ENCODE data around the gene JARID2. TPM values are rescaled to one million over a fixed set of nuclear protein-coding genes. Genes with fewer than 3 reads are reported as not detected.

JARID2 gene
- total and polyA plus RNA-seq, 8 donors, result 2.4 to 6.7 (median 3.7) TPM

DNA sequence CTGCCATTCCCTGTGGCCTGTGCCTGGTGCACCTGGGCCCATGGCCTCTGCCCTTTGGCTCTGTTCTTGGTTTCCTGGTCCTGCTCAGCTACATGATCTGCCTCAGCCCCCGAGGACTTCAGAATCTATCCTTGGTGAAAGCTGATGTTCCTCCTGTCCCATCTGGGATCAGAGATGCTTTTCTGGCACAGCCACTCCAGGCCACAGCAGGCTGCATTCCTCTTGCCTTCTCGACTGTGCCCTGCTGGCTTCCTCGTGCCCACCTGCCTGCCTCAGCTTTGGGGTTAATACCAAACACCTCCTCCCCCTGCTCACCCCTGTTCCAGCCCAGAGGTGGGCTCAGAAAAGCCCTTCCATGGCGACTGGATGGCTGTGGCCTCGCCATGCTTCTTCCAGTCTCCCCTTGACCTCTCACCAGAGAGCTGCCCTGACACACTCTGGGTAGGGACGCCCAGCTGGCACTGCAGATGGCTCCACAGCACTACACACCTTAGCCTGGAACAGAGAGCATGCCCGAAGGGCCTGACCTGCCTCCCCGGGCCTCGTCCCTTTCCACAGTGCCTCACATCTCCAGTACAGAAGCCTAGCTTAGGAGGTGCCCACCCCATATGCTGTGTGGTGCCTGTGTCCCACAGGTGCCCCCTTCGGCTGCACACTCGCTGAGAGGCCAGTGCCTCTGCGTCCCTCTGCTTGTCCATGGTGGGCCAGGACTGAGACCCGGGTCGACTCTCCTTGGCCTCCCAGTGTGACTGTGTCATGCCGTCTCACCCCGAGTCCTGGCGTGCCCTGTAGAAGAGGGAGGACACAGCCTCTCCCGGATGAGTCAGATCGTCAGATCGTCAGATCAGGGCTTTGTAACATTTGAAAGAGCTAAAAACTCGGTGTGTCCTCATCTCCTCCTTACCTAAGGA lies 268.2 kb downstream of the JARID2 start:
- FAIRE-seq, result no peak
- TF ChIP-seq, protein P1, sequence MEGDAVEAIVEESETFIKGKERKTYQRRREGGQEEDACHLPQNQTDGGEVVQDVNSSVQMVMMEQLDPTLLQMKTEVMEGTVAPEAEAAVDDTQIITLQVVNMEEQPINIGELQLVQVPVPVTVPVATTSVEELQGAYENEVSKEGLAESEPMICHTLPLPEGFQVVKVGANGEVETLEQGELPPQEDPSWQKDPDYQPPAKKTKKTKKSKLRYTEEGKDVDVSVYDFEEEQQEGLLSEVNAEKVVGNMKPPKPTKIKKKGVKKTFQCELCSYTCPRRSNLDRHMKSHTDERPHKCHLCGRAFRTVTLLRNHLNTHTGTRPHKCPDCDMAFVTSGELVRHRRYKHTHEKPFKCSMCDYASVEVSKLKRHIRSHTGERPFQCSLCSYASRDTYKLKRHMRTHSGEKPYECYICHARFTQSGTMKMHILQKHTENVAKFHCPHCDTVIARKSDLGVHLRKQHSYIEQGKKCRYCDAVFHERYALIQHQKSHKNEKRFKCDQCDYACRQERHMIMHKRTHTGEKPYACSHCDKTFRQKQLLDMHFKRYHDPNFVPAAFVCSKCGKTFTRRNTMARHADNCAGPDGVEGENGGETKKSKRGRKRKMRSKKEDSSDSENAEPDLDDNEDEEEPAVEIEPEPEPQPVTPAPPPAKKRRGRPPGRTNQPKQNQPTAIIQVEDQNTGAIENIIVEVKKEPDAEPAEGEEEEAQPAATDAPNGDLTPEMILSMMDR (IDR thresholded peaks at IDR 0.05), result no peak
- Histone ChIP-seq H3K36me3 (peaks cover 0 to 45% (median 8%) of the 10 kb centered on the region in 3 donors), H3K4me3 (no peak overlapping the region), H3K27ac (no peak overlapping the region), H3K27me3 (no peaks in the 10 kb centered on the region), H3K4me1 (no peaks in the 10 kb centered on the region), H3K9me3 (no peaks in the 10 kb centered on the region)
- ATAC-seq, result no peak
- intact Hi-C loops (cut with DNase I), result no loop called here
- DNase-seq, result peak in 1 of 6 donors; percentile 62
- 88 to 91% methylated on average over 21 of the region's 21 CpGs for WGBS, 2 donors

DNA sequence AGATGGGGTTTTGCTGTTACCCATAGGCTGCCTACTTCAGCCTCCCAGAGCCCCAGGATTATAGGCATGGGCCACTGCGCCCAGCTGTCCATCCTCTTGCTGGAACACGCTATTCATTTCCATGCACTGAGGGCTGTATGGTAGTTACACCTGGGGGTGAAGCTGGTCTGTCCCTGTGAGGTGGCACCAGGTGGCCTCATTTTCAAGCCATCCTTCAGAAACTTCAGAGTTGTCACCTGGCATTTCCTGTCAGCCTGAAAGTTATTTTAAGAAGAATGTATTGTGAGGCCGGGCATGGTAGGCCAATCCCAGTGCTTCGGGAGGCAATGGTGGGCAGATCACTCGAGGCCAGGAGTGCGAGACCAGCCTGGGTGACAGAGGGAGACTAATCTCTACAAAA lies 269.4 kb downstream of the JARID2 start:
- ATAC-seq (no peak), DNase-seq (no peak), FAIRE-seq (no peak)
- H3K27ac ChIP-seq, result no peak overlapping the region
- peaks cover 0 to 45% (median 9%) of the 10 kb centered on the region in 3 donors for H3K36me3 ChIP-seq
- H3K27me3 ChIP-seq, result no peaks in the 10 kb centered on the region
- TF ChIP-seq, protein P1 (IDR thresholded peaks at IDR 0.05), result no peak
- intact Hi-C loops (cut with DNase I), result no loop called here
- H3K4me3 ChIP-seq, result no peak overlapping the region
- no peaks in the 10 kb centered on the region for H3K4me1 ChIP-seq
- H3K9me3 ChIP-seq, result no peaks in the 10 kb centered on the region
- WGBS, 2 donors, result 96 to 99% methylated on average over 6 of the region's 6 CpGs

DNA sequence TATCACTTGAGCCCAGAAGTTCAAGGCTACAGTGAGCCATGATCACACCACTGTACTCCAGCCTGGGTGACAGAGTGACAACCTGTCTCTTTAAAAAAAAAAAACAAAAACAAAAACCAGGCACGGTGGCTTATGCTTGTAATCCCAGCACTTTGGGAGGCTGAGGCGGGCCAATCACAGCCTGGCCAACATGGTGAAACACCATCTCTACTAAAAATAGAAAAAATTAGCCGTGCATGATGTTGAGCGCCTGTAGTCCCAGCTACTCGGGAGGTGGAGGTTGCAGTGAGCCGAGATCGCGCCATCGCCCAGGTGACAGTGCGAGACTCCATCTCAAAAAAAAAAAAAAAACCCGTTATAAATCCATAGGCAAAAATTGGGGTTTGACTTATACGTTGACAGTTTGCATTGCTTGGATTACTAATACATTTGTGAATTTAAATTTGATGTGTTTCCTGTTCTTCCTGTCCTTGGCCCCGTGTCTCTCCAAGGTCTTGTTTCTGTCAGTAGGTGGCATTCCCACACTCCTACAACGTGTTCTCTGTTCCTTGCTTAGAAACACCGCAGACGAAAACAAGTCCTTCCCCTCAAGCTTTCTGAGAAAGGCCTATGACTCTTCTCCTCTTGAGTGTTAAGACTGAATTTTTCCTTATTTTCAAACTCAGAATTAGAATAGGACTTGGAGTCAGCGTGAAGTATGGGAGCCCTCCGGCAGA lies 269.9 kb downstream of the JARID2 start:
- no peak for DNase-seq
- intact Hi-C loops (cut with DNase I), result no loop called here

DNA sequence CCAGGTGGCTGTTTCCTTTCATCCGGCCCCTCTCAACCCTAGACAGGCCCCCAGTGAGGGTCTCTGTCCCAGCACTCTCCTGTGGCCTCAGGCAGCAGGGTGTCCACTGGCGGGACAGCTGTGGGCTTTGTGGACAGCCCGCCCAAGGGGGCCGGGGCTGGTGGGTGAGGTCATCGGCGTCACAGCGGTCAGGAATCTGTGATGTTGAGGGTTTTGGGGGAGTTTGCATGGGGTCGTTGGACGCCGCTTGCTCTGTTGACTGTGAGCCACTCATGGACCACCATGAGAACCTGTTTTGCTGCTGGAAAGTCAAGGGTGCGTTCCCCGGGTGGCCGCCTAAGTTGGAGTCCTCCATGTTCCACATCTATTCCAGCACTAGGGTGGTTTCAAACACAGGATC lies 270.5 kb downstream of the JARID2 start:
- Histone ChIP-seq H3K4me3 (no peak overlapping the region), H3K27ac (no peak overlapping the region), H3K36me3 (peaks cover 0 to 40% (median 9%) of the 10 kb centered on the region in 3 donors), H3K9me3 (no peaks in the 10 kb centered on the region), H3K27me3 (no peaks in the 10 kb centered on the region), H3K4me1 (no peaks in the 10 kb centered on the region)
- no peak for FAIRE-seq
- intact Hi-C loops (cut with DNase I), result no loop called here
- 93 to 96% methylated on average over 13 of the region's 13 CpGs for WGBS, 2 donors
- TF ChIP-seq, protein P1 (IDR thresholded peaks at IDR 0.05), result no peak
- no peak for DNase-seq
- no peak for ATAC-seq

More for the DNA sequence above, 269.9 kb downstream of the JARID2 start:
- FAIRE-seq, result no peak
- ATAC-seq, result no peak
- no peaks in the 10 kb centered on the region for H3K9me3 ChIP-seq
- H3K27ac ChIP-seq, result no peak overlapping the region
- no peaks in the 10 kb centered on the region for H3K4me1 ChIP-seq
- TF ChIP-seq, protein P1 (IDR thresholded peaks at IDR 0.05), result no peak
- H3K27me3 ChIP-seq, result no peaks in the 10 kb centered on the region
- H3K36me3 ChIP-seq, result peaks cover 0 to 45% (median 9%) of the 10 kb centered on the region in 3 donors
- 79 to 80% methylated on average over 18 of the region's 18 CpGs for whole genome bisulfite sequencing, 2 donors
- H3K4me3 ChIP-seq, result no peak overlapping the region

Data from pancreas (tissue), 10 donors.